NAMALWA (cell line): ENCODE results near the gene PCDHGA8.
A peak's percentile ranks its signal among the peaks of the same experiment; 100 is the strongest.
"Not testable (repeated sequence)": the region's sequence is repeated elsewhere in the genome, so short reads cannot be mapped to it uniquely, and the experiment has no call there.

Experiments used
- DNase-seq: peaks from one replicate; pipeline ENCODE4 v3.0.0-alpha.2; 2015; ENCODE audit warnings: low spot score

PCDHGA8 gene

DNA sequence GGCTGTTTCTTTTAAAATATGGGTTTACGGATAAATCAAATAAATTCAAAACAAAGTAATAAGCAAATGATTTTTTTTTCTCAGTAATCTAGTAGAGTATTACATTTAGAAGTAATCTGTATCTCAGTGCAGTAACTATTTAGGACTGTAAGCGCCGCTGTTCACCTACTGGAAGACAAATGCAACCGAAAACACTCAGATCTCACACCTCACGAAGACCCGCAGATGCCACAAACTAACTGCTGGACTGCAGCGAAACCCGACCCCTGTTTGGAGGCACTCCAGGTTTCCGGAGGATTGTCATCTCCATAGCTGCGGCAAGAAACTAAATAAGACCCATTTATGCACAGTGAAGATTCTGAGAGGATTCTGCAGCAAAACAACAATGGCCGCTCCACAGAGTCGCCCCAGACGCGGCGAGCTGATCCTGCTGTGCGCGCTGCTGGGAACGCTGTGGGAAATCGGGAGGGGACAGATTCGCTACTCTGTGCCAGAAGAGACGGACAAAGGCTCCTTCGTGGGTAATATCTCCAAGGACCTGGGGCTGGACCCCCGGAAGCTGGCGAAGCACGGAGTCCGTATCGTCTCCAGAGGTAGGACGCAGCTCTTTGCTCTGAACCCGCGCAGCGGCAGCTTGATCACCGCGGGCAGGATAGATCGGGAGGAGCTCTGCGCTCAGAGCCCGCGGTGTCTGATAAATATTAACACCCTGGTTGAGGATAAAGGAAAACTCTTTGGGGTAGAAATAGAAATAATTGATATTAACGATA lies at the start of gene PCDHGA8:
Gene PCDHGA8 (plus strand): TSS at position 205 of the 770 bp plus-strand sequence. CDS start 181 bp downstream, at position 386.
- DNase-seq, result no peak

GRCh38 chr5:141342773-141343172 lies 49.7 kb upstream of the PCDHGA8 start:
- DNase-seq, result no peak

- DNase-seq, result peak; percentile 69
These were observed 49.0 kb upstream of the PCDHGA8 start, which contains the start of gene PCDHGA3 for GRCh38 chr5:141343242-141343952. PCDHGA3 (plus strand) TSS chr5:141343829; CDS start chr5:141344034, 205 bp downstream.

DNA sequence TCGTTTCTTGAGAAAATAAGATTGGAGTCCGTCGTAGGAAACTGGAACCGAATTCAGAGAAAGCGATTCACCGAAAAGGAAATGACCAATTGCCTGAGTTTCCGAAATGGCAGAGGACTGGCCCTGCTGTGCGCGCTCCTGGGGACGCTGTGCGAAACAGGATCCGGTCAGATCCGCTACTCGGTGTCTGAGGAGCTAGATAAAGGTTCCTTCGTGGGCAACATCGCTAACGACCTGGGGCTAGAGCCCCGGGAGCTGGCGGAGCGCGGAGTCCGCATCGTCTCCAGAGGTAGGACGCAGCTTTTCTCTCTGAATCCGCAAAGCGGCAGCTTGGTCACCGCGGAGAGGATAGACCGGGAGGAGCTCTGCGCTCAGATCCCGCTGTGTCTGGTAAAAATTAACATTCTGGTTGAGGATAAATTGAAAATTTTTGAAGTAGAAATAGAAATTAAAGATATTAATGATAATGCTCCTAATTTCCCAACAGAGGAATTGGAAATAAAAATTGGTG lies 48.4 kb upstream of the PCDHGA8 start:
- no peak for DNase-seq

- DNase-seq, result no peak
These were observed 47.1 kb upstream of the PCDHGA8 start for GRCh38 chr5:141345327-141345726.

DNA sequence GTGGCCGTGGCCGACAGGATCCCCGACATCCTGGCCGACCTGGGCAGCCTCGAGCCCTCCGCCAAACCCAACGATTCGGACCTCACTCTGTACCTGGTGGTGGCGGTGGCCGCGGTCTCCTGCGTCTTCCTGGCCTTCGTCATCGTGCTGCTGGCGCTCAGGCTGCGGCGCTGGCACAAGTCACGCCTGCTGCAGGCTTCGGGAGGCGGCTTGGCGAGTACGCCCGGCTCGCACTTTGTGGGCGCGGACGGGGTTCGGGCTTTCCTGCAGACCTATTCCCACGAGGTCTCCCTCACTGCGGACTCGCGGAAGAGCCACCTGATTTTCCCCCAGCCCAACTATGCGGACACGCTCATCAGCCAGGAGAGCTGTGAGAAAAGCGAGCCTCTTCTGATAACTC lies 46.4 kb upstream of the PCDHGA8 start:
- DNase-seq, result not testable (repeated sequence)

- DNase-seq, result peak; percentile 92
These were observed 42.4 kb upstream of the PCDHGA8 start, which contains the start of gene PCDHGB1 for GRCh38 chr5:141349917-141350619. PCDHGB1 (plus strand) TSS chr5:141350099; CDS start chr5:141350261, 162 bp downstream.

GRCh38 chr5:141351591-141351990 lies 40.8 kb upstream of the PCDHGA8 start:
- no peak for DNase-seq

- DNase-seq, result peak; percentile 63
These were observed 37.4 kb upstream of the PCDHGA8 start, which contains the start of gene PCDHGA4 for GRCh38 chr5:141354900-141355469. PCDHGA4 (plus strand) TSS chr5:141355021; CDS start chr5:141355108, 87 bp downstream.

- no peak for DNase-seq
These were observed 36.8 kb upstream of the PCDHGA8 start for GRCh38 chr5:141355641-141356040.

DNA sequence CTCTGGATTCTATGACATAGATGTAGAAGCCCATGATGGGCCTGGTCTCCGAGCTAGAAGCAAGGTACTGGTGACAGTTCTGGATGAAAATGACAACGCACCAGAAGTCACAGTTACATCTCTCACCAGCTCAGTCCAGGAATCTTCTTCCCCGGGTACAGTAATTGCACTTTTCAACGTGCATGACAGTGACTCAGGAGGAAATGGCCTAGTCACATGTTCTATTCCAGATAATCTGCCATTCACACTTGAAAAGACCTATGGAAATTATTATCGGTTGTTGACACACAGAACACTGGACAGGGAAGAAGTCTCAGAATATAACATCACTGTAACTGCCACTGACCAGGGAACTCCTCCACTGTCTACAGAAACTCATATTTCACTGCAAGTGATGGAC lies 36.3 kb upstream of the PCDHGA8 start:
- no peak for DNase-seq

- no peak for DNase-seq
These were observed 35.5 kb upstream of the PCDHGA8 start for GRCh38 chr5:141356950-141357349.

GRCh38 chr5:141359790-141360426 lies 32.5 kb upstream of the PCDHGA8 start, which contains the start of gene PCDHGB2:
PCDHGB2 (plus strand) TSS chr5:141359994; CDS start chr5:141360136, 142 bp downstream.
- DNase-seq, result peak; percentile 89

- no peak for DNase-seq
These were observed 31.7 kb upstream of the PCDHGA8 start for GRCh38 chr5:141360685-141361084.

DNA sequence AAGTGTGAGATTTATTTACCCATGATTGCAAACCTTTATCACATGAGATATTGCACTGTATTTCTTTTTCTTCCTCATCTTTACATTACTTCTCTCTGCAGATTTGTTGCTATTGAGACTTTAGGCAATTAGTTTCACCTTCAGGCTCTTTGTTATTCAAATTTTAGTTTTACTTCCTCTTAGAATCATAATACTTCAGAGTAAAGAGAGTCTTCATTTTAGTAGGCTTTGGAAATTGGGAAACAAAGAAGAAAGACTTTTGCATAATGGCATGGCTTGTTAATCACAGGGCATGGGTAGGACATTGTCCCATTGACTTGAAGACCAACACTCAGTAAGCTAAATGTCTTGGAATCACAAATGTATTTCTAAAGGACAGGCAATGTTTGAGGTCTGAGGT lies 29.7 kb upstream of the PCDHGA8 start:
- peak; percentile 21 for DNase-seq

- DNase-seq, result no peak
These were observed 28.3 kb upstream of the PCDHGA8 start, which contains the start of gene PCDHGA5 for GRCh38 chr5:141363952-141364660. PCDHGA5 (plus strand) TSS chr5:141364162; CDS start chr5:141364331, 169 bp downstream.

- no peak for DNase-seq
These were observed 26.2 kb upstream of the PCDHGA8 start for GRCh38 chr5:141366016-141366896.

GRCh38 chr5:141369994-141370848 lies 22.2 kb upstream of the PCDHGA8 start, which contains the start of gene PCDHGB3:
PCDHGB3 (plus strand) TSS chr5:141370242; CDS start chr5:141370395, 153 bp downstream.
- DNase-seq, result peak; percentile 54
